GM18861 (cell line): ENCODE results near the gene TMEM51.

Experiments used
- ATAC-seq: cut with Tn5 transposase; IDR thresholded peaks from one replicate; pipeline ENCODE4 v1.9.1; 2021; ENCODE audit not compliant: unreplicated experiment

TMEM51 gene, protein sequence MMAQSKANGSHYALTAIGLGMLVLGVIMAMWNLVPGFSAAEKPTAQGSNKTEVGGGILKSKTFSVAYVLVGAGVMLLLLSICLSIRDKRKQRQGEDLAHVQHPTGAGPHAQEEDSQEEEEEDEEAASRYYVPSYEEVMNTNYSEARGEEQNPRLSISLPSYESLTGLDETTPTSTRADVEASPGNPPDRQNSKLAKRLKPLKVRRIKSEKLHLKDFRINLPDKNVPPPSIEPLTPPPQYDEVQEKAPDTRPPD

DNA sequence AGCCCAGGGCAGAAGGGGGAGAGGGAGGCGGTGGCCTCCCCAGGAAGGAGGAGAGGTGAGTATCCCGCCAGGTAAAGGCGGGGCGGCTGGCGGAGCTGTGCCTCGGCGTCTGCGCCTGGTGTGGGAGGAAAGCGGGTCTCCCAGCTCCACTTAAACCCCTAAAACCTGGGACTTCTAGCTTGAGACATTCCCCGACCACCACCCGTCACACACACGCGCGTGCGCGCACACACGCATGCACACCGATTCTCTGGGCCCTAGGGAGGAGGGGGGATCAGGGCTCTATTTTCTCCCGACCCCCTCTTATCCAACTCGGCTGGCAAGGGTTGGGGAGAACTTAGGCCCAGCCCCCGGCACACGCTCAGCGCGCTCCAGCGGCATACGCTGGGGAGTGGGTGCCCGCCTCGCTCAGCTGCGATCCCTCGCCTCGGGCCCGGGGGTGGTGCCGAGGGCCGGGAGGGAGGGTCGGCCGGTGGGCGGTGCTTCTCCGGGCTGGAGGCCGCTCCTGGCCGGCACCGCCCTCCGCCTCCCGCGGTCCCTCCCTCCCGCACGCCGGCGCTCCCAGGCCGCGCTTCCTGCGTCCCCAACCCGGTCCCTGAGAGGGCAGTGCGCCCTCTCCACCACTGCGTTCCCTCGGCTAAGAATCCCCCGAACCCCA, at the start of gene TMEM51:
Gene TMEM51 (plus strand): TSS at position 564 of the 658 bp plus-strand sequence. CDS start 61,341 bp downstream, outside the sequence.
- ATAC-seq: no peak

DNA sequence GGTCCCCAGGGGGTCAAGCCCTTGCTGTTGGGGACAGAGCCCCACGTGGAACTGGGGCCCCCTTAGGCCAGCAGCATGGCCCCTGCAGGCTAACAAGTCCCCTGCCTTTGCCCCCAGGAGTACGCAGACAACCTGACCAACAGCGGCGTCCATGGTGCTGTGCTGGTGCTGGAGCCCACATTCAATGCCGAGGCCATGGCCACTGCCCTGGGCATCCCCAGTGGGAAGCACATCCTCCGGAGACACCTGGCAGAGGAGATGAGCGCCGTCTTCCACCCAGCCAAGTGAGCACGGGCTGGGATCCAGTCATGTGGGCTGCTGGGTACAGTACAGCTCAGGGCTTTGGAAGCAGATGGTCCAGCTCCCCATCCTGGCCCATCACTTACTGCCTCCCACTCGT, 49.6 kb upstream of the TMEM51 start:
- ATAC-seq: no peak

DNA sequence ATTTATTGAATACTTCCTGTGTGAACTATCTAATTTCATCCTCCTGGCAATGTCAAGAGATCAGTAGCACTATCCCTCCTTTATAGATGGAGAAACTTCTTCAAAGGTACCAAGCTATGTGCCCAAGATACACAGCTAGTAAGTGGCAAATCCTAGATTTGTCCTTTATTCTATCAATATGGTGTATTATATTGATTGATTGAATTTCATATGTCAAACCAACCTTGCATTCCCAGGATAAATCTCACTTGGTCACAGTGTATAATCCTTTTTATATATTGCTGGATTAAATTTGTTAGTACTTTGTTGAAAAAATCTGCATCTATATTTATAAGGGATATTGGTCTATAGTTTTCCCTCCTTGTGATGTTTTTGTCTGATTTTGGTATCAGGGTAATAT, 48.8 kb upstream of the TMEM51 start:
- no peak for ATAC-seq

DNA sequence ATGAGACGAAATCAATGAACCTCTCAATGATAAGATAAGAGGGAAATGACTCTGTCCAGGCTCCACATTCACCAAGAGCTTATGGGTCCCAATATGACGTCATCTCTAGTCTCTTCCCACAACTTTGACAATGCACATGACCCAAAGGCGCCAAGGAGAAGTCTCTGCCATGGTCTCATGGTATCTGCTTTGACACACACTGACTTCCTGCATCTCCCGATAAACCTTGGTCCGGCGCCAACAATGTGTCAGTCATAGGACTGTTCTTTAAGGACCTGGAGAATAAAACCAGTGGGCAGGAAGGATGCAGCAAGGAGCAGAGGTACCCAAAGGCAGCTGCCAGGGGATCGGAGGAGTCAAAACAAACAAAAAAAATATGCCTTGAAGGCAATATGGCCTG, 46.9 kb upstream of the TMEM51 start:
- no peak for ATAC-seq

DNA sequence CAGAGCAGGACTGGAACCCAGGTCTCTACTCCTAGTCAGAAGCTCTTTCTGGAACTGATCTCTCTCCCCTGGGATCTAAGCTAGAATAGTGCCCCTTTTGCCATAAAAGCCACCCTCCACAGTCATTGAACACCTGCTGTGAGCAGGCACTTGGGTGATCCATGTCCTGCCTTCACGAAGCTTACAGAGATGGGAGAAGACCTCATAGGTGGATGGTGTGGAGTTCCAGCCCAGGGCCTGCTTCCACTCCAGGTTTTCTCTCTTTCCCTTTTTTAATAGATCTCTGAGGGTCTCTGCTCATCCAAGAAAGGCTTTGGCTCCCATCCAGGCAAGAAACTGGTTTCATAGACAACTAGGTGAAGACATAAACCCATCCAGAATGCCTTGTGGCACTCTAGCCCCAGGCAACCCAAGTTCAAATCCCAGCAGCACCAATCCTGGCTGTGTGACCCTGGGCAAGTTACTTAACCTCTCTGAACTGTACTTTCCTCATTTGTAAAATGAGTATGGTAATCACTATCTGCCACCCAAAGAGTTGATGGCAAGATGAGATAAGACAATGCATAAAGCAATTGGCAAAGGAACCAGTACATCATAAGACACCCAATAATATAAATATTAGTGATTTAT, 46.4 kb upstream of the TMEM51 start:
- ATAC-seq: no peak

DNA sequence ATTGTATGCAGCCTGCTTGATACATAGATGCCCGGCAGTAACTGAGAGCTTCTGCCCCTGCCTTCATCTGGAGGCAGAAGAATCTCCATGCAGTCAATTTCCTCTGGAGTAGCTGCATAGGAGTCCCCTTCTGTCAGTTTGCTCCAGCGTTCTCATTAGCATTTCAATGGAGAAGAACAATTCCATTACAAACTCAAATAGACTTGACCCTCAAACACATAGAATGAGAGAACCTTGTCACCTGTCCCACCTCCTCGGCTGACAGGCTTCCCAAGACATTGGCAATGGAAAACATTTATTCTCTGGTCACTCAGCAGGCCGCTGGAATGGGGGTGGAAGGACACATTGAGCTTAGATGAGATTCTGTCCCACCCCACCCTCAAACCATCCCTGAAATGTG, 45.6 kb upstream of the TMEM51 start:
- ATAC-seq: no peak

DNA sequence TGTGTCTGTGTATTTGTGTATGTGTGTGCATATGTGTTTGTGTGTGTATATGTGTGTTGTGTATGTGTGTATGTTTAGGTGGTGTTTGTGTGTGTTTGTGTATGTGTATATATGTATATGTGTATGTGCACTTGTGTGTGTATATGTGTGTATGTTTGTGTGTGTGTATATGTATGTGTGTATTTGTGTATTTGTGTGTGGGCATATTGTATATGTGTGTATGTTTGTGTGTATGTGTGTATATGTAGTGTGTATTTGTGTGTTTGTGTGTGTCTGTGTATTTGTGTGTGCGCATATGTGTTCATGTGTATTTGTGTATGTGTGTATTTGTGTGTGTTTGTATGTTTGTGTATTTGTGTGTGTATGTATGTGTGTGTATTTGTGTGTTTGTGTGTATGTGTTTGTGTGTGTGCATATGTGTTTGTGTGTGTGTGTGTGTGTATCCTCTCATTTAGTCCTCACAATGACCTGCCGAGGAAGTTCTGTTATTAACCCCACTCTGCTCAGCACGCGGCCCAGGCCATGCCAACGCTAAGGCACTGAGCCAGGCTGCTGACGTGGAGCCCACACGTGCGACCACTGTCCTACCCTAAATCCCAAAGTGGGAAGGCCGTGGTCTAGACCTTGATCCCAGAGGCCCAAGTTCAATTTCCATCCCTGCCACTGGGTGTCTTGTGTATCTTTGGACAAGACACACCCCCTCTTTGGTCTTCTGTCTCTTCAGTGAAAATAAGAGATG, 43.2 kb upstream of the TMEM51 start:
- ATAC-seq: no peak

DNA sequence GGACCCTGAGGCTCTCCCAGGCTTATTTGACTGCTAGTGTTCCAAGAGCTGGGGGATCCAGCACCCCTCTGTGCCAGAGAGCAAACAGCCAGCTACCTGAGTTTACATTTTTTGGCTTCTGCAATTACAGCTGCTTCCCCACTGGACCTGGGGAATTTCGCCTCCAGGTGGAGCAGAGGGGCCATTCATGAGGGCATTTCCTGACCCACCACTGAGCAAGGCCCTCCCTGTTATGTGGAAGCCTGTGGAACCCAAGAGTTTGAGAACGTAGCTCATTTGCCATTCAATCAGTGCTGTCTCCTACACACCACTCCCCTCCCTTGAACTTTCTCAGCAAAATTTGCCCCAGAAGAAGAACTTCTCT, 42.7 kb upstream of the TMEM51 start:
- ATAC-seq: no peak

DNA sequence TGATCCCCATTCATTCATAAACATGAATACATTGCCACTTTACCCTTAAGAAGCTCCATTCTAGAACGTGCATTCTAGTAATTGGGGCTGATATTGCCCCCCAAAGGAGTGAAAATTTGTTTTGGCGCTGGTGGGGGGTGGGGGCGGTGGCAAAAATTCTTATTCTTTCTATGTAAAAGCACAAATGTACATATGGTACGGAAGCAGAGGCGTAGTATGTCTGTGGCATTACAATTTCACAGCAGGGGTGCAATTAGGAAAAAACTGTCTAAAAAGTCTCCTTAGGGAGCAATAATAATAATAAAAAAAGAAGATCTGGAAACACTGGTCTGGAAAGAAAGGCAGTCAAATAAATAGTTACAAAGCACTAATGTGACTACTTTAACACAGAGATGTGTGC, 40.4 kb upstream of the TMEM51 start:
- ATAC-seq: no peak

DNA sequence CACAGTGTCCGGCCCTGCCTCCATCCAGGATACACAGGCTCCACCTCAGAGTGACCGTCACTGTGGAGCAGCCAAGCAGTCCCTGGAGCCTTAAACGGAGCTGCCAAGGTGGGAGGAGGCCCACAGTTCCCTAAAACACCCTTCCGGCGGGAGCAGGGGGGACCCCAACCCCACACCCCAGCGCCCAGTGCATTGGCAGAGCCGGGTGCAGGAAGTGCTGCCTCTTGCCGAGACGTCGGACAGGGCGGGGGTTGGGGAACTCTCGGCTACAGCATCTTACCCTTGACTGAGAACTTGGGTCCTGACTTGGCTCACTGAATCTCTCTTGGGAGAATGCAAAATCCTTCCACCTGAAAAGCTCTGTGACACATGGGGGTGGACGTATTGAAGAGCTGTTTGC, 38.7 kb upstream of the TMEM51 start:
- no peak for ATAC-seq

DNA sequence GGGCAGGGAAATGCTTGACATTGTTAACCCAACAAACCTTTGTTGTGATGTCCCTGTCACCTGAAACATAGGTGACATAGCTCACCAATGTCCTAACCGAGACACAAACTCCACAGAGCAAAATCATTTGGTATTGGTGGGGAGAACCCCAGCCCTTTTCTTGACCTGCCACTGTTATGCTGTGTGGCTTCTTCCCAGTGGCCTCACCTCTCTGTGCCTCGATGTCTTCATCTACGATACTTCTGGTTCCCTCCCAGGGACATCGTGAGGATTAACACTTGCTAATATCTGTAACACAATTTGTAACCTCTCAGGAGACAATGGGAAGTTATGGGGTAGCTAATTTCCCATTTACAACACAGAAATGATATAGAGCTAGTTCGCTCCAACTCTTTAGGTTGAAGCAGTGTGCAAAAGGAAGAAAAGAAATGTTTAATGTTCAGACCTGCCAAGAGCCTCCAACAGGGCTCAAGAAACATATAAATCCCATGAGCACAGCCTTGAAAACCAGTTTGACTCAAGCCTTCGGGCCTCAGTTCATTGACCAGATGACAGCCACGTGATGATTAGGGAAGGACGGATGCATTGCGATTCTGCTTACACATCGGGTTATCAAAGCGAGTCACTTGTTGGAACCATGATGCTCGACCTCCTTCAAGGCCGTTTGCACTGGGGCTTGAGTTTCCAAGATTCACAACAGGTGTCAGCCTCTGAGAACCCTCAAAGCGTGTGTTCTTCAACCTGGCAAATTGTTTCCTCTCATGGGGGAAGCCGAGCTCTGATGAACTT, 37.8 kb upstream of the TMEM51 start:
- ATAC-seq: no peak

DNA sequence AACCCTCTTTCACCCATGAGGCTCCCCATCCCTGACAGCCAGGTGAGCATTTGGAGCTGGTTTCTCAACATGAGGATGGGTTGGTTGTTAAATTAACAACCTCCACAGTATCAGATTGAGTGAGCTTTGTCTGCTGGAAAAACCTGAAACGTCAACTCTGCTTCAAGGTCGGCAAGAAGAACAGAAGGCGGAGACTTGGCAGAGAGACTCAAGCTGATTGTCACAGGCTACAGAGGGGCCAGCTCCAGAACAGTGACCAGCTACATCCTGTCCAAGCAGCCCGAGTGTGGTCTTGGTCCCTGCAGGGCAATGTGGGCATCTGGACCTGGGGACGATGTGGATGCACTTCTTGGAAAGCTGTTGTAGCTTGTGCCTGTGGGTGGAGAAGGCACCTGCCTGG, 36.6 kb upstream of the TMEM51 start:
- no peak for ATAC-seq

DNA sequence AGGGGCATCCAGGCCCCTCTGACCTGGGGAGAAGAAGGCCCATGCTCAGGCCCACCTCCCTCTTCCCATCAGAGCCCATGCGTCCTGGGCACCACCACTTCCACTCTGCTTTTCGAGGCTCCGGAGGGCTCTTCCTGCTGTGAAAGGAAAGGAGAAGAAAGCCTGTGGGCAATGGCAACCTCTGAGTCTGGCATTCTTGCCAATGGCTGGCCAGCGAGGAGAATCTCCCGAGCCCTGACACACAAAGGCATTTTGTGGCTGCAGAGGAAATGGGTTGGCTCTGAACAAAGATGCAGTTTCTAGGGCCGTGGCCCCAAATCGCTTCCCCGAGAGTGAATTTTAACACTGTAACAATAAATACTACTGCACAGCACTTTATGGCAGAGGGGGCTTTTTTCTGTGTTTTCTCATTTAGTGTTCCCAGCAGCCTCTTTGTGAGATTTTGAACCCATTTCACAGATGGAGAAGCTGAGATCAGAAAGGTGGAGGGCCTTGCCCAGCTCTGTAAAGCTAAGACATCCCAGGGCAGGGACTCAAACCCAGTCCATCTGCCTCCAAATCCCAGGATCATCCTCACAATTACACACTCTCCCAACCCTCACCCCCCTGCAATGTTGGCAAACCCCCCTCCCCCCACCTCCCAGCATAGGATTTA, 35.7 kb upstream of the TMEM51 start:
- no peak for ATAC-seq

DNA sequence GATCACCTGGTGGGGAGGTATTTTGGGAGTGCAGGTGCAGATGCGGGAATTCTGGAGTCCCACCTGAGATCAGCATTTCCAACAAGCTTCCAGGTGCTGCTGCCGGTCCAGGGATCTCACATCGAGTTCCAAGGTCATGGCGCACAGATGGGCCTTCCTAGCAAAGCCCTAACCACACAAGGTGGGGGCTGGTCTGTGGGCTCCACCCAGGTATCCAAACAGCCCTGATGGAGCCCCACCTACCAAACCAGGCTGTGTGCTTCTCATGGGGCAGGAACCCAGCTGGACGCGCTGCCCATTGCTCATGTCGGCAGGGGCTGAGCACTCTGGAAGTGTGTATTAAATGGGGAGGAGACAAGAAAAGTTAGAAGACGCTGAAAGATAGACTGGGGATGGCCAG, 35.0 kb upstream of the TMEM51 start:
- no peak for ATAC-seq

DNA sequence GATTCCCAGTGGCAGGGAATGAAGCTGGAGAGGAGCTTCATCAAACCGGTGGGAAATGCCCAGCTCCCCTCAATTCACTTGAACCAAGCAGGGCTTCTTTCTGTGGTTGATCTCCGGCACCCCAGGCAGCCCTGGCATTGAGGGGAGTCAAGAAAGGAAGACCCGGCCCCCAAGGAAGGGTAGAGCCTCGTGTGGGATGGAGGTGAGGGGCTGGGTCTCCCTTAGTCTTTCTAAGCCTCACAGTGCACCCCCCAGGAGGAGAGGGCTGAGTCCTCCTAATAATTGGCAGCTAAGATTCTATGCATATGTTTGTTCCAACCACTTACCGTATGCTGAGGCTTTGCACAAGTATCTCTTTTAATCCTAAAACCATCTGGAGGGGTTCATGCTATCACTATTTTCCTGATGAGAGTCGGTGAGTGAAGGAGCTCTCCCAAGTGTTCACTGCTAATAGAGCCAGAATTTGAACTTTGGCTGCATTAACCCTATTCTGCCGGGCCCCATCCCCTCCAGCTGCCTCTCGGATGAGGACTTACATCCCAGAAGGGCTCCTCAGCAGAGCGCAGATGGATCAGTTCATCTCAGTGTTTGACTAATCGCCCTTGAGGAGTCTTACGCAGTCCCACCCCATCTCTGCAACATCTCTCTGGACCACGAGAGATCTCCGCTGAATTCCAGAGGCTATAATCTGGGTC, 33.1 kb upstream of the TMEM51 start:
- no peak for ATAC-seq

DNA sequence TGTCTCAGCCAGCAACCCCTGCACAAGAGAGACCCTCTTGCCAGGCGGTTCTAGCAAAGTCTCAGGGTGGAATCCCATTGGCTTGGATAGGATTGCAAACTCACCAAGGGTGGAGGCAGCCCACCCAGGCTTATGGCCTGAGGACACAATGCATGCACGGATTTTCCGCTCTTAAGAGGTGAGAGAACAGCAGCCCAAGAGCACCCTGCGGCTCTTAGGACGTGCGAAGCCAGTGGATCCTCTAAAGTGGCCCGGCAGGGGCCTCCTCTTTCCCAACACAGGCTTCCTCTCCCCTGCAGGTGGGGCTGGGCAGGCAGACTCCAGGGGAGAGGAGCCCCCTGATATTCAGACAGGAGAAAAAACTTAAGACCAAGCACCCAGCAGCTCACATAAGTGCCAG, 31.2 kb upstream of the TMEM51 start:
- no peak for ATAC-seq

DNA sequence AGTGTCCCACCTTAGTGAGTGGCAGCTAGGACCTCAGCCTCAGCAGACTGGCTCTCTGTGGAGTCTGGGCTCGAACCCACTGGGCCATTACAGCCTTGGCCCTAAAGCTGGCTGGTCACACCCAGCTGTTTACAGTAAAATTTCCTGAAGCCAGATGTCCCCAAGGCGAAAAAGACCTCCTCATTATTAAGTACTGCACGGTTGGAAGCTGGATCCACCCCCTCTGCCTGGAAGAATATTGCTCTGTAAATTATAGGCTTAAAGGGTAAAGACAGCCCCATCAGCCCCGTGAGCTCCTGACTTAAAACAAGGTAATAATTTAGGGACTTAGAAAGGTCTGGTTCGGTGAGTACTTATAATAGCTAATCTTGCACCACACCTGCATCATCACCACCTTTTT, 30.3 kb upstream of the TMEM51 start:
- no peak for ATAC-seq

DNA sequence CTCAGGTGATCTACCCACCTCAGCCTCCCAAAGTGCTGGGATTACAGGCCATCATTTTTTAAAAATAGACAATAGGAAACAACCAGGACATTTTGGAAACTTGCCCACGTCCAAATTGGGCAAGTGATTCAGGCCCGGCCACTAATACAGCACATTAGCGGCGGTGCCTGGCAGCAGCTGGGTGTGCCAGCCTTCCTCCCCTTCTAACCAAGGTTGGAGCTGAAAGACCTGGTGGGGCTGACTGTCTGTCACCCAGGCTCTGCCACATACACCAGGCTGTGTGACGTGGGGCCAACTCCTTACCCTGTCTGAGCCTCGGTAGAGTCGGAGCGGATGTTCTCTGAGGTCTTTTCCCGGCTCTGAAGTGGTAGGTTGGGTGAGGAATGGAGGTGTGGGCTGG, 29.6 kb upstream of the TMEM51 start:
- no peak for ATAC-seq

DNA sequence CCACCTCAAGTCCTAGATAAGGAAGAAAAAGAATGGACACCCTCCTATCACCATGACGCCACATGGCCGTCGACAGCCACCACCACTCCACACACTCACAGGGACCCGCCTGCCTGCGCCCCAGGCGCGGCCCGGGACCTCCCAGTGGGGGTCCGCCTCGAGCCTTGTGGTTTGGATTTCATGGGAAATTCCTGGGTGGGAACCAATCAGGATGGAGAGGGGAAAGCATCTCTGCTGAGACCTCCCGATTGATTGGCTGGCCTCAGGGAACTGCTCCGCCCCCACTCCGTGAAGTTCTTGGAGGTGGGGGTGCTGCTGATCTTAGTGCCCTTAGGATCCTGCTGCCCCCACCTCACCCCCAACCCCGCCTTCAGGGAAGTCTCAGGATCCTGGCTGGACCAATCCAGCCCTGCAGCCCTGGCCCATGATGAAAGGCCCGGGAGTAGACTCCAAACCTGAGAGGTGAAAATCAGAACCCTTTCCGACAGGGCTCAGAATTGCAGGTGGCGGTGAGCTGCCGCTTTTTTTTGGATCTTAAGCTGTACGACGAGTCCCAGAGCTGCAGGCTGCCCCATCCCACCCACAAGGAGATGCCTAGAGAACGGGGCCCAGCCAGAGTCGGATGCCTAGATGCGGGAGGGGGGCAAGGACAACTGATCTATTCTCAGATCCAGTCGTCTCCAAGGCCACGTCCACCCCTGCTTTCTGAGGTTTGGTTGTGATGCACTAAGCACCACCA, 29.0 kb upstream of the TMEM51 start:
- no peak for ATAC-seq
